Measurements from ENCODE around the gene DOC2A. TPM values are rescaled to one million over a fixed set of nuclear protein-coding genes. Genes with fewer than 3 reads are reported as not detected.
"Not testable (repeated sequence)": the region's sequence is repeated elsewhere in the genome, so short reads cannot be mapped to it uniquely, and the experiment has no call there.

DOC2A gene
- polyA plus RNA-seq, 1 donor from 2014 or later: 7.3 TPM

GRCh38 chr16:29961127-29961478 is 49.7 kb downstream of the DOC2A start:
- Histone ChIP-seq H4K20me1 (ENCODE audit: insufficient read depth) (no peaks in the 10 kb centered on the region), H3K4me3 (ENCODE audit: low read length) (peak overlapping the region; percentile 88), H3K9ac (ENCODE audit: low read length) (peak overlapping the region; percentile 82), H3K9me3 (ENCODE audit: low read length) (no peaks in the 10 kb centered on the region), H3K4me2 (ENCODE audit: low read length) (peak overlapping the region; percentile 77), H3K79me2 (replicated peaks; ENCODE audit: insufficient read depth, low read length) (no peaks in the 10 kb centered on the region), H2AFZ (ENCODE audit: low read depth, low read length) (peak overlapping the region; percentile 88), H3K36me3 (ENCODE audit: insufficient read depth, low read length) (no peaks in the 10 kb centered on the region), H3K9me2 (ENCODE audit: insufficient read depth, low read length) (no peaks in the 10 kb centered on the region), H3F3A (ENCODE audit: insufficient read depth, low read length, poor library complexity, severe bottlenecking) (no peaks in the 10 kb centered on the region), H3K27ac (ENCODE audit: low read length) (no peak overlapping the region), H3K27me3 (ENCODE audit: insufficient read depth, low read depth, low read length) (no peaks in the 10 kb centered on the region)
- TF ChIP-seq EP300 (conservative IDR thresholded peaks at IDR 0.05; ENCODE audit: poor library complexity, severe bottlenecking): no peak
- TF ChIP-seq MXI1 (conservative IDR thresholded peaks at IDR 0.05; ENCODE audit: poor library complexity, severe bottlenecking): no peak
- TF ChIP-seq, protein P1, sequence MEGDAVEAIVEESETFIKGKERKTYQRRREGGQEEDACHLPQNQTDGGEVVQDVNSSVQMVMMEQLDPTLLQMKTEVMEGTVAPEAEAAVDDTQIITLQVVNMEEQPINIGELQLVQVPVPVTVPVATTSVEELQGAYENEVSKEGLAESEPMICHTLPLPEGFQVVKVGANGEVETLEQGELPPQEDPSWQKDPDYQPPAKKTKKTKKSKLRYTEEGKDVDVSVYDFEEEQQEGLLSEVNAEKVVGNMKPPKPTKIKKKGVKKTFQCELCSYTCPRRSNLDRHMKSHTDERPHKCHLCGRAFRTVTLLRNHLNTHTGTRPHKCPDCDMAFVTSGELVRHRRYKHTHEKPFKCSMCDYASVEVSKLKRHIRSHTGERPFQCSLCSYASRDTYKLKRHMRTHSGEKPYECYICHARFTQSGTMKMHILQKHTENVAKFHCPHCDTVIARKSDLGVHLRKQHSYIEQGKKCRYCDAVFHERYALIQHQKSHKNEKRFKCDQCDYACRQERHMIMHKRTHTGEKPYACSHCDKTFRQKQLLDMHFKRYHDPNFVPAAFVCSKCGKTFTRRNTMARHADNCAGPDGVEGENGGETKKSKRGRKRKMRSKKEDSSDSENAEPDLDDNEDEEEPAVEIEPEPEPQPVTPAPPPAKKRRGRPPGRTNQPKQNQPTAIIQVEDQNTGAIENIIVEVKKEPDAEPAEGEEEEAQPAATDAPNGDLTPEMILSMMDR (IDR thresholded peaks at IDR 0.05; ENCODE audit: poor library complexity, severe bottlenecking): no peak
- no peak for TF ChIP-seq RAD21 (conservative IDR thresholded peaks at IDR 0.05)
- no peak for TF ChIP-seq SMC3 (conservative IDR thresholded peaks at IDR 0.05; ENCODE audit: poor library complexity)
- no peak for TF ChIP-seq TAF1 (IDR thresholded peaks at IDR 0.05; ENCODE audit: low read depth)
- TF ChIP-seq POLR2AphosphoS5 (IDR thresholded peaks at IDR 0.05): no peak
- no peak for TF ChIP-seq REST (IDR thresholded peaks at IDR 0.05; ENCODE audit: borderline replicate concordance)
- TF ChIP-seq EZH2 (IDR thresholded peaks at IDR 0.05; ENCODE audit: borderline replicate concordance, insufficient read depth, low read length, poor library complexity, severe bottlenecking): no peak

GRCh38 chr16:29959821-29960220 is 51.0 kb downstream of the DOC2A start:
- H3K79me2 ChIP-seq (replicated peaks; ENCODE audit: insufficient read depth, low read length); H3K9me2 ChIP-seq (ENCODE audit: insufficient read depth, low read length); H4K20me1 ChIP-seq (ENCODE audit: insufficient read depth); H2AFZ ChIP-seq (ENCODE audit: low read depth, low read length); H3K36me3 ChIP-seq (ENCODE audit: insufficient read depth, low read length); H3K9ac ChIP-seq (ENCODE audit: low read length); H3K4me3 ChIP-seq (ENCODE audit: low read length); H3K4me2 ChIP-seq (ENCODE audit: low read length); H3K9me3 ChIP-seq (ENCODE audit: low read length); H3K27me3 ChIP-seq (ENCODE audit: insufficient read depth, low read depth, low read length); H3K27ac ChIP-seq (ENCODE audit: low read length); H3F3A ChIP-seq (ENCODE audit: insufficient read depth, low read length, poor library complexity, severe bottlenecking): not testable (repeated sequence)

GRCh38 chr16:29959293-29959692 is 51.5 kb downstream of the DOC2A start:
- Histone ChIP-seq H3K79me2 (replicated peaks; ENCODE audit: insufficient read depth, low read length) (no peaks in the 10 kb centered on the region), H3K27me3 (ENCODE audit: insufficient read depth, low read depth, low read length) (no peaks in the 10 kb centered on the region), H3K9ac (ENCODE audit: low read length) (no peak overlapping the region), H3K4me2 (ENCODE audit: low read length) (no peak overlapping the region), H3F3A (ENCODE audit: insufficient read depth, low read length, poor library complexity, severe bottlenecking) (no peaks in the 10 kb centered on the region), H4K20me1 (ENCODE audit: insufficient read depth) (no peaks in the 10 kb centered on the region), H2AFZ (ENCODE audit: low read depth, low read length) (no peak overlapping the region), H3K4me3 (ENCODE audit: low read length) (no peak overlapping the region), H3K9me3 (ENCODE audit: low read length) (no peaks in the 10 kb centered on the region), H3K9me2 (ENCODE audit: insufficient read depth, low read length) (no peaks in the 10 kb centered on the region), H3K27ac (ENCODE audit: low read length) (no peak overlapping the region), H3K36me3 (ENCODE audit: insufficient read depth, low read length) (no peaks in the 10 kb centered on the region)
- TF ChIP-seq EZH2 (IDR thresholded peaks at IDR 0.05; ENCODE audit: borderline replicate concordance, insufficient read depth, low read length, poor library complexity, severe bottlenecking): no peak
- no peak for TF ChIP-seq TAF1 (IDR thresholded peaks at IDR 0.05; ENCODE audit: low read depth)
- TF ChIP-seq MXI1 (conservative IDR thresholded peaks at IDR 0.05; ENCODE audit: poor library complexity, severe bottlenecking): no peak

Measured in neural cell (in vitro differentiated cells).